GM18873 (cell line): ENCODE results near the gene CNTNAP2.
"Not testable (repeated sequence)": the region's sequence is repeated elsewhere in the genome, so short reads cannot be mapped to it uniquely, and the experiment has no call there.

Source experiments
- ATAC-seq: cut with Tn5 transposase; IDR thresholded peaks from one replicate; pipeline ENCODE4 v1.9.1; 2021; ENCODE audit warnings: mild to moderate bottlenecking, moderate library complexity, moderate number of reproducible peaks; ENCODE audit not compliant: unreplicated experiment, low FRiP score

The CNTNAP2 gene

GRCh38 chr7:146146831-146147486, 30.4 kb downstream of the CNTNAP2 start:
- no peak for ATAC-seq

- no peak for ATAC-seq
Measured at GRCh38 chr7:146150153-146150552, 33.6 kb downstream of the CNTNAP2 start.

GRCh38 chr7:146172112-146172511, 55.5 kb downstream of the CNTNAP2 start:
- no peak for ATAC-seq

GRCh38 chr7:146175716-146176115, 59.1 kb downstream of the CNTNAP2 start:
- ATAC-seq = no peak

- ATAC-seq = no peak
Measured at GRCh38 chr7:146176860-146177259, 60.3 kb downstream of the CNTNAP2 start.

- ATAC-seq = no peak
Measured at GRCh38 chr7:146177301-146177700, 60.7 kb downstream of the CNTNAP2 start.

- ATAC-seq = no peak
Measured at GRCh38 chr7:146185844-146186243, 69.2 kb downstream of the CNTNAP2 start.

- not testable (repeated sequence) for ATAC-seq
Measured at GRCh38 chr7:146191428-146191827, 74.8 kb downstream of the CNTNAP2 start.

GRCh38 chr7:146201945-146202344, 85.3 kb downstream of the CNTNAP2 start:
- ATAC-seq = no peak

- ATAC-seq = no peak
Measured at GRCh38 chr7:146206270-146206669, 89.7 kb downstream of the CNTNAP2 start.

GRCh38 chr7:146208492-146208891, 91.9 kb downstream of the CNTNAP2 start:
- no peak for ATAC-seq

GRCh38 chr7:146214842-146215241, 98.2 kb downstream of the CNTNAP2 start:
- no peak for ATAC-seq

- no peak for ATAC-seq
Measured at GRCh38 chr7:146216396-146217041, 99.9 kb downstream of the CNTNAP2 start.

- ATAC-seq = no peak
Measured at GRCh38 chr7:146223851-146224250, 107.2 kb downstream of the CNTNAP2 start.

- ATAC-seq = no peak
Measured at GRCh38 chr7:146232604-146233003, 116.0 kb downstream of the CNTNAP2 start.

GRCh38 chr7:146235195-146235594, 118.6 kb downstream of the CNTNAP2 start:
- no peak for ATAC-seq

- ATAC-seq = no peak
Measured at GRCh38 chr7:146242661-146243060, 126.1 kb downstream of the CNTNAP2 start.

- ATAC-seq = not testable (repeated sequence)
Measured at GRCh38 chr7:146247991-146248390, 131.4 kb downstream of the CNTNAP2 start.

- not testable (repeated sequence) for ATAC-seq
Measured at GRCh38 chr7:146248744-146249143, 132.1 kb downstream of the CNTNAP2 start.

- ATAC-seq = no peak
Measured at GRCh38 chr7:146249272-146249671, 132.7 kb downstream of the CNTNAP2 start.

GRCh38 chr7:146255609-146256008, 139.0 kb downstream of the CNTNAP2 start:
- no peak for ATAC-seq

- no peak for ATAC-seq
Measured at GRCh38 chr7:146262527-146262926, 145.9 kb downstream of the CNTNAP2 start.
